Stimulated activated CD4-positive, alpha-beta T cell treated with anti-CD3 and anti-CD28 coated beads, Interleukin-1b, Interleukin-23, amount 100 ng/mL, for 4 hours (primary cell): ENCODE data around the gene GNG11.
A peak's percentile ranks its signal among the peaks of the same experiment; 100 is the strongest.

ENCODE experiments used
- DNase-seq, 2 donors: peaks; one replicate each; pipeline ENCODE4 v3.0.0-alpha.2; 2020; ENCODE audit warnings: low read depth in 2 of 2

Gene GNG11

GRCh38 chr7:93921607-93922566 is at the start of gene GNG11:
Gene GNG11 (plus strand): TSS chr7:93921735. CDS start chr7:93922138, 403 bp downstream.
- peak in 1 of 2 donors; percentile 4 for DNase-seq

- no peak for DNase-seq
Measured at GRCh38 chr7:93873998-93874574, 47.4 kb upstream of the GNG11 start.

GRCh38 chr7:93877742-93878141 is 43.8 kb upstream of the GNG11 start:
- no peak for DNase-seq

GRCh38 chr7:93879356-93879755 is 42.2 kb upstream of the GNG11 start:
- no peak for DNase-seq

GRCh38 chr7:93882468-93882867 is 39.1 kb upstream of the GNG11 start:
- no peak for DNase-seq

- no peak for DNase-seq
Measured at GRCh38 chr7:93883078-93883916, 38.2 kb upstream of the GNG11 start.

GRCh38 chr7:93883917-93884345 is 37.6 kb upstream of the GNG11 start:
- DNase-seq = no peak

- DNase-seq = no peak
Measured at GRCh38 chr7:93884541-93884940, 37.0 kb upstream of the GNG11 start.

GRCh38 chr7:93889261-93889660 is 32.3 kb upstream of the GNG11 start:
- DNase-seq = no peak

GRCh38 chr7:93890041-93890463 is 31.5 kb upstream of the GNG11 start:
- DNase-seq = no peak

GRCh38 chr7:93890464-93891068 is 31.0 kb upstream of the GNG11 start, which contains the start of gene TFPI2:
Gene TFPI2 (minus strand): TSS chr7:93890753. CDS start chr7:93890678, 75 bp downstream.
- peak in 1 of 2 donors; percentile 11 for DNase-seq

- DNase-seq = no peak
Measured at GRCh38 chr7:93894426-93894825, 27.1 kb upstream of the GNG11 start.

- DNase-seq = no peak
Measured at GRCh38 chr7:93894966-93895640, 26.4 kb upstream of the GNG11 start.

- DNase-seq = no peak
Measured at GRCh38 chr7:93895859-93896600, 25.5 kb upstream of the GNG11 start.

GRCh38 chr7:93897680-93898079 is 23.9 kb upstream of the GNG11 start:
- no peak for DNase-seq

- no peak for DNase-seq
Measured at GRCh38 chr7:93902777-93903423, 18.6 kb upstream of the GNG11 start.

GRCh38 chr7:93906267-93906666 is 15.3 kb upstream of the GNG11 start, which contains the start of gene GNGT1:
Gene GNGT1 (plus strand): TSS chr7:93906567. CDS start chr7:93906747, 180 bp downstream.
- DNase-seq = no peak

- DNase-seq = no peak
Measured at GRCh38 chr7:93910076-93910994, 11.2 kb upstream of the GNG11 start.
